Measurements from ENCODE around the gene PSMD6. TPM values are rescaled to one million over a fixed set of nuclear protein-coding genes. Genes with fewer than 3 reads are reported as not detected.
A peak's percentile ranks its signal among the peaks of the same experiment; 100 is the strongest.

Gene PSMD6
- total and polyA plus RNA-seq, 9 of the 15 experiments (the other 6 are each of a cell fraction or from before 2014, with no cell fraction given): 78.2 to 133 (median 113) TPM

DNA sequence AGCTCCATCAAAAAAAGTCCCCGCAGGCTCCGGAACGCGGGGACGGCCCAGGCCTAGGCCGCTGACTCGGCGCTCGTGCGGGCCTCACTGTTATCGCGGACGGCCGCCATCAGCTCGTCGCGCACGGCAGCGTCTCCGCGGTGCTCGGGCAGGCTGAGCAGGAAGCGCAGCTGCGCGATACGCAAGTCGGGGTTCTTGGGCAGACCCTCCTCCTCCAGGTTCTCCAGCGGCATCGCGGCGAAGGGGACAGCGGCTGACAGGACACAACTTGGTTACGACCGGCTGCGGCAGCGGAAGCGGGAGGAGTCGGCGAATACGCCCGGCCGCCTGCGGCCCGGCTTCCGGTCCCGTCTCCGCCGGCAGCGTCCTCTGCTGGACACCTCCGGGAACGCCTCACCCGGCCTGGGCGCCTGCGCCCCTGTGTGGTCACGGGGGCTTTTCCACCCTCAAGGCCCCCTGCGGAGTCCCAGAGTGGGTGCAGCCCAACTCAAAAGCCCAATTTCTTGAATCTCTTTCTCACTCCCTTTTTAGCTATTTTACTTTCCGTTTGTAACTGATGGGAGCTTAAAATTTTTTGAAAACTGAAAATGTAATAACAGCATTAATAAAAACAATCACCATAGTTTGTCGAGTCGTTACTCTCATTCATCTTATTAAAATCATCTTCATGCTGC is at the start of gene PSMD6 (continued):
- TF ChIP-seq, protein P1, sequence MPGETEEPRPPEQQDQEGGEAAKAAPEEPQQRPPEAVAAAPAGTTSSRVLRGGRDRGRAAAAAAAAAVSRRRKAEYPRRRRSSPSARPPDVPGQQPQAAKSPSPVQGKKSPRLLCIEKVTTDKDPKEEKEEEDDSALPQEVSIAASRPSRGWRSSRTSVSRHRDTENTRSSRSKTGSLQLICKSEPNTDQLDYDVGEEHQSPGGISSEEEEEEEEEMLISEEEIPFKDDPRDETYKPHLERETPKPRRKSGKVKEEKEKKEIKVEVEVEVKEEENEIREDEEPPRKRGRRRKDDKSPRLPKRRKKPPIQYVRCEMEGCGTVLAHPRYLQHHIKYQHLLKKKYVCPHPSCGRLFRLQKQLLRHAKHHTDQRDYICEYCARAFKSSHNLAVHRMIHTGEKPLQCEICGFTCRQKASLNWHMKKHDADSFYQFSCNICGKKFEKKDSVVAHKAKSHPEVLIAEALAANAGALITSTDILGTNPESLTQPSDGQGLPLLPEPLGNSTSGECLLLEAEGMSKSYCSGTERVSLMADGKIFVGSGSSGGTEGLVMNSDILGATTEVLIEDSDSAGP (CRISPR knock-in tag; IDR thresholded peaks at IDR 0.05): no peak
- no peak for TF ChIP-seq ZNF324 (CRISPR knock-in tag; IDR thresholded peaks at IDR 0.05)
- TF ChIP-seq ZBTB34 (CRISPR knock-in tag; IDR thresholded peaks at IDR 0.05): no peak
- TF ChIP-seq KDM1A (IDR thresholded peaks at IDR 0.05): no peak
- no peak for TF ChIP-seq PHTF2 (CRISPR knock-in tag; IDR thresholded peaks at IDR 0.05)
- TF ChIP-seq ZNF717 (CRISPR knock-in tag; IDR thresholded peaks at IDR 0.05): no peak
- TF ChIP-seq MYC (IDR thresholded peaks at IDR 0.05; ENCODE audit: low read depth, low read length): no peak
- no peak for TF ChIP-seq MYC (CRISPR knock-in tag; IDR thresholded peaks at IDR 0.05; ENCODE audit: borderline replicate concordance, low read depth)
- TF ChIP-seq SIN3B (IDR thresholded peaks at IDR 0.05; ENCODE audit: low read depth): peak; percentile 84
- TF ChIP-seq RUNX1 (IDR thresholded peaks at IDR 0.05; ENCODE audit: low read depth): no peak
- TF ChIP-seq ESRRA (IDR thresholded peaks at IDR 0.05; ENCODE audit: borderline replicate concordance, low read depth): peak; percentile 8; the same call in 1 of the 2 replicates
- no peak for TF ChIP-seq ZNF583 (CRISPR knock-in tag; IDR thresholded peaks at IDR 0.05)
- TF ChIP-seq ZNF444 (CRISPR knock-in tag; IDR thresholded peaks at IDR 0.05): no peak
- TF ChIP-seq ZNF695 (CRISPR knock-in tag; IDR thresholded peaks at IDR 0.05): no peak
- TF ChIP-seq POLR2B (IDR thresholded peaks at IDR 0.05; ENCODE audit: low read depth, partially characterized antibody): peak; percentile 57
- TF ChIP-seq PML (IDR thresholded peaks at IDR 0.05; ENCODE audit: low read length): peak; percentile 51; the same call in 1 of the 2 replicates
- no peak for TF ChIP-seq ERF (CRISPR knock-in tag; IDR thresholded peaks at IDR 0.05)
- TF ChIP-seq STAT6 (CRISPR knock-in tag; IDR thresholded peaks at IDR 0.05): no peak
- TF ChIP-seq NR4A1 (CRISPR knock-in tag; IDR thresholded peaks at IDR 0.05): no peak
- TF ChIP-seq NR4A1 (tag; IDR thresholded peaks at IDR 0.05): no peak
- no peak for TF ChIP-seq ZSCAN29 (IDR thresholded peaks at IDR 0.05)
- peak; percentile 73 for TF ChIP-seq CCNT2 (IDR thresholded peaks at IDR 0.05; ENCODE audit: borderline replicate concordance, extremely low read depth, insufficient read length, low read depth, low read length)
- TF ChIP-seq CTBP1 (IDR thresholded peaks at IDR 0.05; ENCODE audit: borderline replicate concordance): peak; percentile 59; the same call in 1 of the 2 replicates
- TF ChIP-seq SMARCC2 (IDR thresholded peaks at IDR 0.05; ENCODE audit: low read depth): no peak
- no peak for TF ChIP-seq RNF2 (IDR thresholded peaks at IDR 0.05)
- peak; percentile 67 for TF ChIP-seq POLR2AphosphoS5 (IDR thresholded peaks at IDR 0.05; ENCODE audit: control insufficient read depth, insufficient read depth, low read depth, low read length)
- no peak for TF ChIP-seq KDM2B (CRISPR knock-in tag; IDR thresholded peaks at IDR 0.05)

Data from K562 (cell line).